GM21528 (cell line): ENCODE measurements around the gene CCDC85A.

Experiments
- ATAC-seq: cut with Tn5 transposase; IDR thresholded peaks from one replicate; pipeline ENCODE4 v1.9.1; 2021; ENCODE audit warnings: mild to moderate bottlenecking, moderate library complexity; ENCODE audit not compliant: unreplicated experiment, low FRiP score

The CCDC85A gene

GRCh38 chr2:56292951-56293350, 109.2 kb downstream of the CCDC85A start:
- ATAC-seq, result no peak

- no peak for ATAC-seq
Observed at GRCh38 chr2:56295666-56296065, 111.9 kb downstream of the CCDC85A start.

GRCh38 chr2:56297671-56298070, 113.9 kb downstream of the CCDC85A start:
- no peak for ATAC-seq

GRCh38 chr2:56299171-56299691, 115.4 kb downstream of the CCDC85A start:
- no peak for ATAC-seq

- no peak for ATAC-seq
Observed at GRCh38 chr2:56309626-56310170, 125.9 kb downstream of the CCDC85A start.

- ATAC-seq, result no peak
Observed at GRCh38 chr2:56313500-56313921, 129.7 kb downstream of the CCDC85A start.

- ATAC-seq, result no peak
Observed at GRCh38 chr2:56314371-56314770, 130.6 kb downstream of the CCDC85A start.

- no peak for ATAC-seq
Observed at GRCh38 chr2:56314796-56315195, 131.0 kb downstream of the CCDC85A start.

- ATAC-seq, result no peak
Observed at GRCh38 chr2:56315376-56315775, 131.6 kb downstream of the CCDC85A start.

- no peak for ATAC-seq
Observed at GRCh38 chr2:56316011-56316410, 132.2 kb downstream of the CCDC85A start.

- ATAC-seq, result no peak
Observed at GRCh38 chr2:56318147-56318546, 134.4 kb downstream of the CCDC85A start.

- ATAC-seq, result no peak
Observed at GRCh38 chr2:56325661-56326345, 142.0 kb downstream of the CCDC85A start.

- no peak for ATAC-seq
Observed at GRCh38 chr2:56326346-56326741, 142.6 kb downstream of the CCDC85A start.

GRCh38 chr2:56331810-56332209, 148.0 kb downstream of the CCDC85A start:
- no peak for ATAC-seq

GRCh38 chr2:56333812-56334485, 150.2 kb downstream of the CCDC85A start:
- no peak for ATAC-seq

- ATAC-seq, result no peak
Observed at GRCh38 chr2:56334622-56335021, 150.8 kb downstream of the CCDC85A start.

- no peak for ATAC-seq
Observed at GRCh38 chr2:56335101-56335500, 151.3 kb downstream of the CCDC85A start.

- no peak for ATAC-seq
Observed at GRCh38 chr2:56337342-56337741, 153.6 kb downstream of the CCDC85A start.

GRCh38 chr2:56338232-56338631, 154.4 kb downstream of the CCDC85A start:
- no peak for ATAC-seq

- ATAC-seq, result no peak
Observed at GRCh38 chr2:56344771-56345170, 161.0 kb downstream of the CCDC85A start.

- no peak for ATAC-seq
Observed at GRCh38 chr2:56347881-56348280, 164.1 kb downstream of the CCDC85A start.
